SK-N-SH treated with all-trans-retinoic acid at 6 μM for 48 hours (cell line): ENCODE data around the gene DVL1.

Source experiments
- ATAC-seq: fragments of 200-7000 bp; cut with Tn5 transposase; 3 replicates; pipeline ENCODE4 v1.9.1; 2020; ENCODE audit warnings: mild to moderate bottlenecking, moderate library complexity
- POU6F1 ChIP-seq: fragments of 250-450 bp; sonication (Bioruptor Pico); IDR thresholded peaks from 2 replicates; pipeline ENCODE4 v1.8.0; 2021; ENCODE audit warnings: low read depth, mild to moderate bottlenecking, moderate library complexity, borderline replicate concordance
- RARB ChIP-seq: fragments of 250-450 bp; sonication (Bioruptor Pico); IDR thresholded peaks from 2 replicates; pipeline ENCODE4 v1.8.0; 2021; ENCODE audit warnings: mild to moderate bottlenecking, moderate library complexity
- TCF4 ChIP-seq: fragments of 250-450 bp; sonication (Bioruptor Pico); IDR thresholded peaks from 2 replicates; pipeline ENCODE4 v1.8.0; 2021; ENCODE audit warnings: mild to moderate bottlenecking, moderate library complexity, borderline replicate concordance
- ZNF565 ChIP-seq: fragments of 450-650 bp; formaldehyde crosslinking; conservative IDR thresholded peaks from 2 replicates; pipeline ENCODE4 v1.5.0; 2020; ENCODE audit warnings: low read depth, mild to moderate bottlenecking, moderate library complexity
- TF ChIP-seq, protein P1 (sequence below): fragments of 250-450 bp; sonication (Bioruptor Pico); IDR thresholded peaks from 2 replicates; pipeline ENCODE4 v1.5.1; 2020; ENCODE audit warnings: low read depth, mild to moderate bottlenecking, moderate library complexity

Gene DVL1

GRCh38 chr1:1285611-1286311 lies 63.5 kb downstream of the DVL1 start:
- no peak for ATAC-seq
- TF ChIP-seq POU6F1 (CRISPR knock-in tag), result no peak
- TF ChIP-seq ZNF565 (CRISPR knock-in tag), result no peak
- TF ChIP-seq, protein P1, sequence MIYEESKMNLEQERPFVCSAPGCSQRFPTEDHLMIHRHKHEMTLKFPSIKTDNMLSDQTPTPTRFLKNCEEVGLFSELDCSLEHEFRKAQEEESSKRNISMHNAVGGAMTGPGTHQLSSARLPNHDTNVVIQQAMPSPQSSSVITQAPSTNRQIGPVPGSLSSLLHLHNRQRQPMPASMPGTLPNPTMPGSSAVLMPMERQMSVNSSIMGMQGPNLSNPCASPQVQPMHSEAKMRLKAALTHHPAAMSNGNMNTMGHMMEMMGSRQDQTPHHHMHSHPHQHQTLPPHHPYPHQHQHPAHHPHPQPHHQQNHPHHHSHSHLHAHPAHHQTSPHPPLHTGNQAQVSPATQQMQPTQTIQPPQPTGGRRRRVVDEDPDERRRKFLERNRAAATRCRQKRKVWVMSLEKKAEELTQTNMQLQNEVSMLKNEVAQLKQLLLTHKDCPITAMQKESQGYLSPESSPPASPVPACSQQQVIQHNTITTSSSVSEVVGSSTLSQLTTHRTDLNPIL (CRISPR knock-in tag), result no peak
- no peak for TF ChIP-seq TCF4 (CRISPR knock-in tag)
- TF ChIP-seq RARB (CRISPR knock-in tag), result no peak
